Keratinocyte (primary cell): ENCODE measurements around the gene CFL1. TPM values are rescaled to one million over a fixed set of nuclear protein-coding genes. Genes with fewer than 3 reads are reported as not detected.

ENCODE experiments used
- DNase-seq: peaks from one replicate; pipeline ENCODE4 v3.0.0-alpha.2; 2011; ENCODE audit warnings: low read depth, missing footprints, low spot score
- FAIRE-seq: peaks from 2 replicates; lab custom pipeline; 2011; peaks lifted over from hg19 to GRCh38; lab: Jason Lieb, UNC
- H2AFZ ChIP-seq: 2 replicates; pipeline ENCODE4 v1.6.0; 2012; ENCODE audit warnings: low read length, control low read depth, inconsistent platforms; ENCODE audit not compliant: control insufficient read depth
- H3K27ac ChIP-seq: 2 replicates; pipeline ENCODE4 v1.5.1; 2011; ENCODE audit warnings: low read length; ENCODE audit not compliant: control insufficient read depth, insufficient read depth
- H3K27me3 ChIP-seq: 3 replicates; pipeline ENCODE4 v1.6.0; 2011; ENCODE audit warnings: low read length; ENCODE audit not compliant: control insufficient read depth, insufficient read depth; ENCODE audit errors: extremely low read depth
- H3K36me3 ChIP-seq, 2 experiments: 2 replicates in 1 of 2; 3 replicates in 1 of 2; pipeline ENCODE4 v1.5.1; 2011; ENCODE audit warnings: low read length in 2 of 2, mild to moderate bottlenecking in 1 of 2; ENCODE audit not compliant: control insufficient read depth in 2 of 2, insufficient read depth in 2 of 2; ENCODE audit errors: extremely low read depth in 1 of 2
- H3K4me1 ChIP-seq: 3 replicates; pipeline ENCODE4 v1.5.1; 2011; ENCODE audit warnings: low read length; ENCODE audit not compliant: control insufficient read depth, insufficient read depth; ENCODE audit errors: extremely low read depth
- H3K4me2 ChIP-seq: 3 replicates; pipeline ENCODE4 v1.6.0; 2011; ENCODE audit warnings: low read depth, low read length; ENCODE audit not compliant: control insufficient read depth, insufficient read depth; ENCODE audit errors: extremely low read depth
- H3K4me3 ChIP-seq, 3 experiments: fragments of 200-600 bp in 1 of 3; sonication (generic) in 1 of 3; 2 replicates in 2 of 3; 3 replicates in 1 of 3; pipeline ENCODE4 v1.5.1; 2011 to 2016; ENCODE audit warnings: low read length in 3 of 3, mild to moderate bottlenecking in 3 of 3, control low read depth in 2 of 3, inconsistent platforms in 1 of 3, low read depth in 1 of 3, mixed read lengths in 1 of 3, mixed run types in 1 of 3, moderate library complexity in 1 of 3; ENCODE audit not compliant: control insufficient read depth in 2 of 3, insufficient read depth in 2 of 3; ENCODE audit errors: extremely low read depth in 1 of 3
- H3K79me2 ChIP-seq: 2 replicates; pipeline ENCODE4 v1.6.0; 2012; ENCODE audit warnings: low read length; ENCODE audit not compliant: control insufficient read depth, insufficient read depth
- H3K9ac ChIP-seq: 3 replicates; pipeline ENCODE4 v1.6.0; 2011; ENCODE audit warnings: low read length; ENCODE audit not compliant: control insufficient read depth, insufficient read depth; ENCODE audit errors: extremely low read depth
- H3K9me1 ChIP-seq: 3 replicates; pipeline ENCODE4 v1.6.0; 2011; ENCODE audit warnings: low read length; ENCODE audit not compliant: control insufficient read depth, insufficient read depth; ENCODE audit errors: extremely low read depth
- H3K9me3 ChIP-seq: 2 replicates; pipeline ENCODE4 v1.5.1; 2012; ENCODE audit warnings: low read depth, low read length; ENCODE audit not compliant: control insufficient read depth
- H4K20me1 ChIP-seq: 3 replicates; pipeline ENCODE4 v1.6.0; 2011; ENCODE audit warnings: low read length; ENCODE audit not compliant: control insufficient read depth, insufficient read depth; ENCODE audit errors: extremely low read depth
- CTCF ChIP-seq, 3 experiments: IDR thresholded peaks in 1 of 3; conservative IDR thresholded peaks in 1 of 3; optimal IDR thresholded peaks in 1 of 3; 2 replicates in 2 of 3; 3 replicates in 1 of 3; pipeline versions ENCODE3 to v1.5.1; 2011; ENCODE audit warnings: low read length in 3 of 3, mild to moderate bottlenecking in 3 of 3, moderate library complexity in 2 of 3, control low read depth in 1 of 3, inconsistent platforms in 1 of 3; ENCODE audit not compliant: insufficient read depth in 2 of 3; ENCODE audit errors: extremely low read depth in 1 of 3
- EZH2 ChIP-seq: IDR thresholded peaks from one replicate; pipeline ENCODE4 v1.6.1; 2012; ENCODE audit warnings: inconsistent platforms, mild to moderate bottlenecking, low read length, moderate library complexity
- dilution Hi-C: fragments of 300-500 bp; cut with MboI; formaldehyde crosslinking; loops from one replicate; pipeline ENCODE4 v1.7.0; 2020; ENCODE audit warnings: low sequenced_read_pairs; ENCODE audit not compliant: extremely low pct_ligation_motif_present
- polyA plus RNA-seq, 5 experiments: library from polyadenylated mRNA; depleted of rRNA in 3 of 5; stranded (reverse) in 3 of 5; stranded (forward) in 1 of 5; unstranded in 1 of 5; fragments of >200 nt; gene quantifications; 1 replicate in 1 of 5; 2 replicates in 3 of 5; 3 replicates in 1 of 5; pipeline versions ENCODE4 v1.2.1 to v1.2.3, GENCODE V29; 2011 to 2012; ENCODE audit warnings: missing spikeins in 2 of 5, low read depth in 1 of 5, low replicate concordance in 1 of 5

The CFL1 gene
- polyA plus RNA-seq, 1 donor (not counting 4 experiments of a cell fraction or from before 2014, with no cell fraction given) = 1,236 TPM

- H4K20me1 ChIP-seq = peaks cover 37% of the 10 kb centered on the region
- peak overlapping the region; percentile 75 for H3K9ac ChIP-seq
- dilution Hi-C loops = no loop called here
- no peaks in the 10 kb centered on the region for H3K9me1 ChIP-seq
- DNase-seq = no peak
- peak overlapping the region; percentile 42 to 63 (median 55) for H3K4me3 ChIP-seq
- no peak for TF ChIP-seq EZH2
- peak in 1 of 3 experiments; percentile 49 for TF ChIP-seq CTCF (optimal IDR thresholded peaks at IDR 0.05 in 1 of 3, IDR thresholded peaks at IDR 0.05 in 1 of 3, conservative IDR thresholded peaks at IDR 0.05 in 1 of 3; ENCODE audit: extremely low read depth in 1 of 3, insufficient read depth in 2 of 3, low read length in 3 of 3)
- H3K79me2 ChIP-seq = peaks cover 45% of the 10 kb centered on the region
- no peak overlapping the region for H2AFZ ChIP-seq
- peaks cover 59% of the 10 kb centered on the region for H3K4me1 ChIP-seq
- H3K36me3 ChIP-seq = peaks cover 18 to 41% of the 10 kb centered on the region in 2 experiments
- no peak for FAIRE-seq
- no peaks in the 10 kb centered on the region for H3K27me3 ChIP-seq
- peak overlapping the region; percentile 56 for H3K27ac ChIP-seq
- no peaks in the 10 kb centered on the region for H3K9me3 ChIP-seq
- H3K4me2 ChIP-seq = peak overlapping the region; percentile 74
Measured at GRCh38 chr11:65891219-65892136, 33.5 kb upstream of the CFL1 start.

DNA sequence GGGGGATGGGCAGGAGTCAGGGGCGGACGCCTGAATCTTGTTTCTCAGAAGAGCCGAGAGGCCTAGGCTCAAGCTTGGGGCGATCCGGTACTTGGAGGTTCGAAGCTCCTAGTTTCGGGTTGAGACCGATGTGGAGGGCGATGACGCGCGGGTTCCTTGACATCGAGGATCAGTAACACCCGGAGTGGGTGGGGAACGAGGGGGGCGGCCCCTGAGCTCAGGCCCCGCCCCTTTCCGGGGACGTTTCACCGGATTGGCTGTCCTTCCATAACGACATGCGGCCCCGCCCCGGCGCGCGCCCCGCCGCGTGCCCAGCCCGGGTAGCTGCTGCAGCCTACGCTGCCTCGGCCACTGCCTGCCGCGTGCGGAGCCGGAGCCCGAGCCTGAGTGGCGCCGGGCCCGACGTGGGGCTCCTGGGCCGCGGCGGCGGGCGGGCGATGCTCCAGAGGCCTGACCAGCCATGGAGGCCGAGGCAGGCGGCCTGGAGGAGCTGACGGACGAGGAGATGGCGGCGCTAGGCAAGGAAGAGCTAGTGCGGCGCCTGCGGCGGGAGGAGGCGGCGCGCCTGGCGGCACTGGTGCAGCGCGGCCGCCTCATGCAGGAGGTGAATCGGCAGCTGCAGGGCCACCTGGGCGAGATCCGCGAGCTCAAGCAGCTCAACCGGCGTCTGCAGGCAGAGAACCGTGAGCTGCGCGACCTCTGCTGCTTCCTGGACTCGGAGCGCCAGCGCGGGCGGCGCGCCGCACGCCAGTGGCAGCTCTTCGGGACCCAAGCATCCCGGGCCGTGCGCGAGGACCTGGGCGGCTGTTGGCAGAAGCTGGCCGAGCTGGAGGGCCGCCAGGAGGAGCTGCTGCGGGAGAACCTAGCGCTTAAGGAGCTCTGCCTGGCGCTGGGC is 32.6 kb upstream of the CFL1 start, which contains the start of gene CCDC85B:
TSS of gene CCDC85B (plus strand) at position 350 of the 895 bp plus-strand sequence. CDS start at position 461, 111 bp downstream.
- peaks cover 41% of the 10 kb centered on the region for H3K79me2 ChIP-seq

More for the DNA sequence above, 32.6 kb upstream of the CFL1 start, which contains the start of gene CCDC85B:
- Histone ChIP-seq H3K36me3 (peaks cover 17 to 40% of the 10 kb centered on the region in 2 experiments), H4K20me1 (peaks cover 28% of the 10 kb centered on the region), H3K9ac (peak within 1 kb of the TSS; percentile 75), H3K9me1 (no peaks in the 10 kb centered on the region), H3K4me3 (peak within 1 kb of the TSS; percentile 42 to 91 (median 55)), H3K27me3 (no peaks in the 10 kb centered on the region), H3K27ac (peak within 1 kb of the TSS; percentile 70), H2AFZ (no peak within 1 kb of the TSS), H3K4me2 (peak within 1 kb of the TSS; percentile 84), H3K9me3 (no peaks in the 10 kb centered on the region), H3K4me1 (peaks cover 53% of the 10 kb centered on the region)
- dilution Hi-C loops = no loop called here
- DNase-seq (no peak), FAIRE-seq (no peak)
- TF ChIP-seq CTCF (optimal IDR thresholded peaks at IDR 0.05 in 1 of 3, IDR thresholded peaks at IDR 0.05 in 1 of 3, conservative IDR thresholded peaks at IDR 0.05 in 1 of 3; ENCODE audit: extremely low read depth in 1 of 3, insufficient read depth in 2 of 3, low read length in 3 of 3) (peak in 1 of 3 experiments; percentile 20), EZH2 (no peak)
